GM12872 (cell line): ENCODE results near the gene PNPO.

ENCODE experiments used
- CTCF ChIP-seq: IDR thresholded peaks from 3 replicates; pipeline ENCODE4 v1.5.1; 2011; ENCODE audit warnings: low read depth, mild to moderate bottlenecking, low read length, moderate library complexity; ENCODE audit not compliant: insufficient read depth

Gene PNPO

GRCh38 chr17:47946929-47947397 is 5.6 kb downstream of the PNPO start:
- TF ChIP-seq CTCF = peak; percentile 83

DNA sequence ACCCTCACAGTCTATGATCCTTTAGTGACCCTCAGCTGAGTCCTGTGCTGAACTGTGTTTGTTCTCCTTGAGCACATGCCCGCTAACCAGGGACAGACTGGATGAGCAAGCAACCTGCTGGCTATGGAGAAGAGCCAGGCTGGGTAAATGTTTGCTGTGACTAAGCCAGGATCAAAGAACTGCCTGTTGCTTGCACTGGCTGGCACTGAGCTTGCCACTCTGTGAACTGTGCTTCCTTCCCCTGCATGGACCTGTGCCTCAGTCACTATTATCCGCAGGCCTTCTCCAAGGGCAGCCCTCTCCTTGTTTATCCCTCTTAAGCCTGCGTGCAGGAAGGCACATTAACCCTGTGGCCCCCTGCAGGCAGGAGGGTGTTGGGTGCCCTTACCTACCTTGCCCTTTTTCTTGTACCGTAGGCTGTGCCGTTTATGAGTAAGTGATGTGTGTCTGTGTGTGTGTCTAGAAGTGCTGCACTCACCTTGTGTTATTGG is 7.4 kb downstream of the PNPO start:
- TF ChIP-seq CTCF = no peak

DNA sequence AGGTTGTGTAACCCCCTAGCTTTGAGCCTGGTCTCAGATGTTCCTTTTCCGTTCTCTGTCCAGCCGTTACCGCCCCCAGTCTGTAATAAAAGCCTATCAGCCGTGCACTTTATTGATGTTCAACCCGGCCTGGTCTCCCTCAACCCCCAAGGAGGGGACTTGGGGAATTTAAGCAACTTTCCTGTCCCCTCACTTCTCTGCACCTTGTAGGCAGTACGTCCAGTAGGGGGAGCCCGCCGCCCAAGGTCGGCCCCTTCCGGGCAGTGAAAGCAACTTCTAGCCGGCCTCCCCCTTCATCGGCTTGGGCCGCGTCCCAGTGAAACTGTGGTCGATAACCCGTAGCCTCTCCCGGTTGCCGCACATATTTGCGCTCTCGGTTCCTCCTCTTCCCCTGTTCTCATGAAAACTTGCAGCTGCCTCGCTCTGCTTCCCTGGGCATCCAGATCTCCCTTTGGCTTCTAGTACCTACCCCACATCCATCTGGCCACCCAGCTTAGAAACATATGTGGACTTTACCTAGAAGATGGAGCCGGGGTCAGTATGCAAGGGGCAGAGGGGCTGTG is 7.9 kb downstream of the PNPO start:
- TF ChIP-seq CTCF = peak; percentile 93

DNA sequence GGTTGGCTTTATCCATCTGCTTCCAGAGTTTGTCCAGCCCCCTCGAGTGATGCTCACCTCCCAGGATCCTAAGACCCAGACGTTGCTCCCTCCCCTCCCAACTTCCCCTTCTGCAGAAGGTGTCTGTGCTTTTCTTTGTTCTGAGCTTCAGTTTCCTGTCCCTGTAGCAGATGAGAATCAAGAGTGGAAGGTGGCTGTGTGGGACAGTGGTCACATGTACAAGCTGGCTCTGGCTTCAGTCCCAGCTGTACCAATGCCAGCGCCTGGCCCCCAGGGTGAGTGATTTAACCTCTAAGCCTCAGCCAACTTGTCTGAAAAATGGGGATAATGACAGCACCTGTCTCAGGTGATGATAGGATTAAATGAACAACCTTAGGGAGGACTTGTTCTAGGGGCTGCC is 8.6 kb downstream of the PNPO start:
- TF ChIP-seq CTCF = no peak

- no peak for TF ChIP-seq CTCF
These were observed 9.1 kb downstream of the PNPO start for GRCh38 chr17:47950448-47950847.

DNA sequence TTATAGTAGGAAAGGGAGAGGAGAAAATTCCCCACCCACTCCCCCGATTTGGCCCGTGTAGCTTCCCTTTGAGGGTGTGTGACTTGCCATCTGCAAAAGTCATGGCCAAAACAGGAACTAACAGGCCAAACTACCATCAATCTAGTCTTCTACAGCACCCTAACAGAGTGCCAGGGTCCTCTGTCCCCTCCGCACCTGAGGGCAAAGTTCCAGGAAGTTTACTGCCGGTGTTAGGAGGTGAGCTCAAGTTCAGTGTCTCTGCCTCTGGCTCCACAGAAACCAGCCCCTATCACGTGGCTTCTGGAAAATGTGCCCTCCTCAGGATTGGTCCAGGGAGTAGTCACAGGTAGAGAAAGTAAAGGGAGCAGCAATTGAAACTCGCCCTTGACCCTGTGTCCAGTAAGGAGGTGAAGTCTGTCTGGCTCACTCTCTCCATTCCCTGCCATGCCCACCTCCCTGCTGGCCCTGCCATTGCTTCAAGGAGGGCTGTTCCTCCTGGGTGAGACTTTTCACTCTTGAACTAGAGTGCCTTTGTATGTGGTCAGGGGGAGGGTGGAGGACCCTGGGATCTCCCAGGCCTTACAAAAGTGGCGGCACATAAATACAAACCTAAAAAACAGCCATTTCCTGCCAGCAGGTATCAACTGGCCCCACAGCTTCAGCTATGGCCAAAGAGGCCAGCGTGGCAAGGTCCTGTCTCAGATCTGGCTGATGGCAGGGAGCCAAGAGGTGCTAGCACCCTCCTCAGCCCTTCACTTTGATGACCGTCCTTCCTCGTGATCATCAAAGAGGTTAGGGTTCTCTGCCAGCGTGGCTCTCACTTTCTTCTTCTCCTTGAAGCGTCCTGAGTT is 11.0 kb downstream of the PNPO start:
- TF ChIP-seq CTCF = no peak

- TF ChIP-seq CTCF = no peak
These were observed 12.5 kb downstream of the PNPO start for GRCh38 chr17:47953909-47954308.
